22Rv1 (cell line): ENCODE data around the gene ICAM3.
"Not testable (repeated sequence)": the region's sequence is repeated elsewhere in the genome, so short reads cannot be mapped to it uniquely, and the experiment has no call there.

Experiments used
- H3K27ac ChIP-seq: fragments of 450-650 bp; 2 replicates; pipeline ENCODE4 v1.5.1; 2017
- CTCF ChIP-seq: fragments of 450-650 bp; IDR thresholded peaks from 2 replicates; pipeline ENCODE4 v1.5.1; 2017; ENCODE audit warnings: mild to moderate bottlenecking
- ZFX ChIP-seq: fragments of 450-650 bp; IDR thresholded peaks from 2 replicates; pipeline ENCODE4 v1.6.1; 2017; ENCODE audit warnings: antibody characterized with exemption, borderline replicate concordance

ICAM3 gene

GRCh38 chr19:10374931-10375330 is 35.5 kb upstream of the ICAM3 start:
- no peak overlapping the region for H3K27ac ChIP-seq
- TF ChIP-seq ZFX (no peak), CTCF (no peak)

GRCh38 chr19:10372690-10373089 is 33.3 kb upstream of the ICAM3 start:
- no peak overlapping the region for H3K27ac ChIP-seq
- TF ChIP-seq ZFX (no peak), CTCF (no peak)

GRCh38 chr19:10368101-10368803 is 28.8 kb upstream of the ICAM3 start:
- TF ChIP-seq ZFX (no peak), CTCF (no peak)
- no peak overlapping the region for H3K27ac ChIP-seq

- H3K27ac ChIP-seq = not testable (repeated sequence)
Measured at GRCh38 chr19:10366950-10367512, 27.6 kb upstream of the ICAM3 start.

- no peak overlapping the region for H3K27ac ChIP-seq
- TF ChIP-seq CTCF (no peak), ZFX (no peak)
Measured at GRCh38 chr19:10365518-10365917, 26.1 kb upstream of the ICAM3 start.

- H3K27ac ChIP-seq = no peak overlapping the region
- TF ChIP-seq CTCF (no peak), ZFX (no peak)
Measured at GRCh38 chr19:10364644-10365043, 25.2 kb upstream of the ICAM3 start.

- no peak overlapping the region for H3K27ac ChIP-seq
- TF ChIP-seq CTCF = no peak
- no peak for TF ChIP-seq ZFX
Measured at GRCh38 chr19:10363789-10364281, 24.4 kb upstream of the ICAM3 start.
